OCI-LY7 (cell line): ENCODE data around the gene COL1A2.

ENCODE experiments used
- EZH2phosphoT487 ChIP-seq: fragments of 200-600 bp; sonication (generic); IDR thresholded peaks from 2 replicates; pipeline ENCODE4 v1.6.1; 2018; ENCODE audit warnings: low read depth, borderline replicate concordance, mild to moderate bottlenecking, mixed run types, antibody characterized with exemption, low read length, moderate library complexity, mixed read lengths
- TF ChIP-seq, protein P1 (sequence below): fragments of 200-600 bp; sonication (generic); conservative IDR thresholded peaks from 2 replicates; pipeline ENCODE4 v1.5.1; 2014; ENCODE audit warnings: mild to moderate bottlenecking, antibody characterized with exemption, low read length, moderate library complexity, mixed read lengths

DNA sequence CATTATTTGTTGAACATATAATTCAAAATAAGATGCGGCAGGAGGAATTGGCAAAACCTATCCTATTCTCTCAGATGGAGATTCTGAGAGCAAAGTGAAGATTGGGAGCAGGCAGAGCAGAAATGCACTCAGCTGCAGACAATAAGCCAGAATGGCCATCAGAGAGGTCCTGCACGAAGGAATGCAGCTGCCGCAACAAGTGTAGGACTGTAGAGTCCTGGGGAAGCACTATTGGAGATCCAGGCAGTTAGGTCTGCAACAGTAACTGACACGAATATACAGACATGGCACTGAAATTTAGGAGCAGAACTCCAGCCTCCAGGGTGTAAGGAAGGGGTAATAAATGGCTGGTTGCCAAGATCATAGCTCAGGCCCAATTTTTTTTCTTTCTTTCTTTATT is 10.4 kb upstream of the COL1A2 start:
- TF ChIP-seq, protein P1, sequence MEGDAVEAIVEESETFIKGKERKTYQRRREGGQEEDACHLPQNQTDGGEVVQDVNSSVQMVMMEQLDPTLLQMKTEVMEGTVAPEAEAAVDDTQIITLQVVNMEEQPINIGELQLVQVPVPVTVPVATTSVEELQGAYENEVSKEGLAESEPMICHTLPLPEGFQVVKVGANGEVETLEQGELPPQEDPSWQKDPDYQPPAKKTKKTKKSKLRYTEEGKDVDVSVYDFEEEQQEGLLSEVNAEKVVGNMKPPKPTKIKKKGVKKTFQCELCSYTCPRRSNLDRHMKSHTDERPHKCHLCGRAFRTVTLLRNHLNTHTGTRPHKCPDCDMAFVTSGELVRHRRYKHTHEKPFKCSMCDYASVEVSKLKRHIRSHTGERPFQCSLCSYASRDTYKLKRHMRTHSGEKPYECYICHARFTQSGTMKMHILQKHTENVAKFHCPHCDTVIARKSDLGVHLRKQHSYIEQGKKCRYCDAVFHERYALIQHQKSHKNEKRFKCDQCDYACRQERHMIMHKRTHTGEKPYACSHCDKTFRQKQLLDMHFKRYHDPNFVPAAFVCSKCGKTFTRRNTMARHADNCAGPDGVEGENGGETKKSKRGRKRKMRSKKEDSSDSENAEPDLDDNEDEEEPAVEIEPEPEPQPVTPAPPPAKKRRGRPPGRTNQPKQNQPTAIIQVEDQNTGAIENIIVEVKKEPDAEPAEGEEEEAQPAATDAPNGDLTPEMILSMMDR, result no peak
- no peak for TF ChIP-seq EZH2phosphoT487
